ENCODE measurements around the gene PDE7B. TPM values are rescaled to one million over a fixed set of nuclear protein-coding genes. Genes with fewer than 3 reads are reported as not detected.

Gene PDE7B
- total RNA-seq, 3 donors from 2014 or later: 2.1 to 4.0 (median 2.2) TPM

DNA sequence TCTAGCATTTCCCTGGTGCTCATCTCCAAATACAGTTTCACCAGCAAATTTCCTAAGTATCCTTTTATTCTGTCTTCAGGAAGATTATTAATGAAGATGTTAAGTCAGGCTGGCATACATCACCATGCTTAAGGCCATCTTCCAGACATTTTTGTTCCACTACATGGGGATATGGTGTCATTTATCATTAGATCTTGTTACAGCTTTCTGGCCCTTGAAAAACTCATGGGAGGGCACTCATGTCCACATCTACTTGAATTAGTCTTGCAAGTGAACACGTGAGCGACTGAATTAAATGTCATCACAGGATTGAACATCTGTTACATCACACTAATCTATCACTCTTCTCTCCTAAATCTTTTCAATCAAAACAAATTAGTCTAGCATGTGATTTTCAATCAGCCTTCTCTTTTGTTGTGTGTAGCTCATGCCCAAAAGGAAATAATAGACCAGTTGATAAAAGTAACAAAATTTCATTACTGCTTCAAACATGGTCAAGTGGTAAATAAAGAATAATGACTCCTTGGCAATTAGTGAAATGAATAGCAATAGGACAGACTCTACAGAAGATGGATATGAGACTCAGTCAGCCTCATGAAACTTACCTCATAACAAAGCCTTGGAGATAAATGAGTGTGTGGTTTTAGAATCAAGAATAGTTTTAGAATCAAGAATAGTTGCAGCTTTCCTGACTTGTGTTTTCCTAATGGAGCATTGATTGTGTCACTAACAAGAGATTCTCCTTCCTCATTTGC is 318.1 kb downstream of the PDE7B start:
- no peaks in the 10 kb centered on the region for H3K4me1 ChIP-seq (ENCODE audit: low read depth)
- ATAC-seq: no peak
- TF ChIP-seq CTCF (IDR thresholded peaks at IDR 0.05): no peak
- intact Hi-C loops (cut with DNase I, micrococcal nuclease): no loop called here
- no peaks in the 10 kb centered on the region for H3K36me3 ChIP-seq (ENCODE audit: low read depth)
- no peak for DNase-seq
- no peaks in the 10 kb centered on the region for H3K9me3 ChIP-seq
- H3K4me3 ChIP-seq: no peak overlapping the region

DNA sequence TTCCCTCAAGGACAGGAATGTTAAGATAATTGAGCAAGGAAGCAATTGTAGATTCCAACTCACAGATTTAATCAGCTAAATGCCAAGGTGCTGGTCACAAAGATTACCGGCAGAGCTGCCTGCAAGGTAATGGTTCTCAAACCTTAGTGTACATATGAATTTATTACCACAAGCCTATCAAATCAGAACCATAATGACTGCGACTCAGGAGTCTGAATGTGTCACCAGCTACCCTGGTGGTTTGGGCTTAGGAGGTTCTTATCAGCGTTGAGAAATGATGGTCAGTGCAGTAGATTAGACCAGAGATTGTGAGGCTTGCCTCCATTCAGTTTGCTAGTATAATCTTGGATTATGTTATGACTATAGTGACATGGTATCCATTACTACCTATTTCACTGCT is 319.7 kb downstream of the PDE7B start:
- Histone ChIP-seq H3K4me1 (ENCODE audit: low read depth) (no peaks in the 10 kb centered on the region), H3K36me3 (ENCODE audit: low read depth) (no peaks in the 10 kb centered on the region), H3K9me3 (no peaks in the 10 kb centered on the region), H3K4me3 (no peak overlapping the region)
- ATAC-seq (no peak), DNase-seq (no peak)
- intact Hi-C loops (cut with DNase I, micrococcal nuclease): no loop called here
- TF ChIP-seq CTCF (IDR thresholded peaks at IDR 0.05): no peak

DNA sequence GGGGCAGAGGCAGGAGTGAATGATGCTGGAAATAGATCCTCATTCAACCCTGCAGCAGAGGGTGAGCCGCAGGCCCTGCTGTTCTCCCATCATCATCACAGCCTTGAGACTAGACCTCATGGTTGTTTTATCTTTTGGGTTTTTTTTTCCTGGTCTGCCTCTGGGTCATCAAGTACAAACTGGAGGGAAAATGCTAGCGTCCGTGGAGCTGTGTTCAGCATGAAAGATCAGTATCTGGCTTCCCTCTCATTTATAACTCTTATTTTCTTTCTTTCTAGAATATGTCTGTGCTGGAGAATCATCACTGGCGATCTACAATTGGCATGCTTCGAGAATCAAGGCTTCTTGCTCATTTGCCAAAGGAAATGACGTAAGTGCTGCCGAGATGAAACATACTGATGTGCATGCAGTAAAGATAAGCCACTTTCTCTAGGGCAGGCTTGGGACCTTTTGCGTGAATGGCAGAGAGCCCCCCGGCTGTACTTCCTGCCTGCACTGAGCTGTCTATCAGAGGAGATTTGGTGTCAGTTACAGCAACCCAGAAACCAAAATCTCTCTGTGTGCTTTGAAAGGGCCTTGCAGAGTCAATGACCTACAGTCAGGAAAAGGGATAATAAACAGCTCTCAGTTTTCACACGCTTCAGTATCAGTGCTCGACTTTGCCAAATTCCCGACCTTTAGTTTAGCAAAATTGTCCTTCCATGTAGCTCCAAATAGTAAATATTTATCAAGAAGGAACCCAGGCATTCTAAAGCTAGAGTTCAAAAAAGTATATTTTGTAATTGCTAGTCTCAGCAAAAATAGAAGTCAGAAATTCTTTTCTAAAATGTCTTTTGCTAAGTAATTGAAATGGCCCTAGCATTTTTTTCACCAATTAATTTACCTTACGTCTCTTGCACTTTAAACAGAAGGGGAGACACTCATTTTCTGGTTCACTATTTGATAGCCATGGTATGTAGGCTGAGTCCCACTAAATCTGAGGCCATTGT is 322.3 kb downstream of the PDE7B start:
- TF ChIP-seq CTCF (IDR thresholded peaks at IDR 0.05): no peak
- no peaks in the 10 kb centered on the region for H3K9me3 ChIP-seq
- H3K4me3 ChIP-seq: no peak overlapping the region
- no peaks in the 10 kb centered on the region for H3K36me3 ChIP-seq (ENCODE audit: low read depth)
- no peaks in the 10 kb centered on the region for H3K4me1 ChIP-seq (ENCODE audit: low read depth)
- ATAC-seq: peak; percentile 27
- intact Hi-C loops (cut with DNase I, micrococcal nuclease): no loop called here
- no peak for DNase-seq

GRCh38 chr6:136174510-136174909 is 323.0 kb downstream of the PDE7B start:
- no peak for ATAC-seq
- Histone ChIP-seq H3K4me1 (ENCODE audit: low read depth) (no peaks in the 10 kb centered on the region), H3K36me3 (ENCODE audit: low read depth) (no peaks in the 10 kb centered on the region), H3K9me3 (no peaks in the 10 kb centered on the region), H3K4me3 (no peak overlapping the region)
- DNase-seq: no peak
- TF ChIP-seq CTCF (IDR thresholded peaks at IDR 0.05): no peak
- intact Hi-C loops (cut with DNase I, micrococcal nuclease): no loop called here

DNA sequence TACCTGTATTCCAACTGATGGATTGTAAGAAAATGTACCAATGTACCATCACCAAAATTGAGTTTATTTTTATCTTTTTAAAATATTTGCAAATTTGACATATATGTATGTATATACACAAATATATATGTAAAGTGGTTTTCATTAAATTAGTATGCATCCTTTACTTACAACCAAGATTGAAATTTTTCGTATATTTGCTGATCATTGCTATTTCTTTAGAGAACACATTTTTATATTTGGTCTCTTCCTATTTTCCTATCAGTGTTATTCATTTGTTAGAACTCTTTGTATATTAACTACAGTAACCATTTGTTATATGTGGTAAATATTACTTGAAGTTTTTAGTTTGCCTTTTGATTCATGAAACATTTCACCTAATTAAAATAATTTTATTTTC is 324.4 kb downstream of the PDE7B start:
- no peaks in the 10 kb centered on the region for H3K36me3 ChIP-seq (ENCODE audit: low read depth)
- TF ChIP-seq CTCF (IDR thresholded peaks at IDR 0.05): no peak
- intact Hi-C loops (cut with DNase I, micrococcal nuclease): no loop called here
- no peak overlapping the region for H3K4me3 ChIP-seq
- H3K9me3 ChIP-seq: no peaks in the 10 kb centered on the region
- H3K4me1 ChIP-seq (ENCODE audit: low read depth): no peaks in the 10 kb centered on the region
- ATAC-seq (no peak), DNase-seq (no peak)

Measured in mucosa of descending colon (tissue), 3 donors.